HG02938 (cell line): ENCODE data around the gene TMEM219.
"Not testable (repeated sequence)": the region's sequence is repeated elsewhere in the genome, so short reads cannot be mapped to it uniquely, and the experiment has no call there.

Experiments
- ATAC-seq: cut with Tn5 transposase; IDR thresholded peaks from one replicate; pipeline ENCODE4 v1.9.1; 2021; ENCODE audit warnings: mild to moderate bottlenecking, moderate library complexity; ENCODE audit not compliant: unreplicated experiment

TMEM219 gene

GRCh38 chr16:29961479-29962343 lies at the start of gene TMEM219:
TSS of gene TMEM219 (plus strand) at chr16:29962079. CDS start at chr16:29963144, 1,065 bp downstream.
- ATAC-seq: peak; percentile 66

GRCh38 chr16:29912087-29912486 lies 49.8 kb upstream of the TMEM219 start:
- no peak for ATAC-seq

GRCh38 chr16:29913514-29913913 lies 48.4 kb upstream of the TMEM219 start:
- no peak for ATAC-seq

GRCh38 chr16:29915590-29916247 lies 46.2 kb upstream of the TMEM219 start:
- ATAC-seq: no peak

- no peak for ATAC-seq
Observed at GRCh38 chr16:29916979-29917378, 44.9 kb upstream of the TMEM219 start.

- ATAC-seq: no peak
Observed at GRCh38 chr16:29920288-29921033, 41.4 kb upstream of the TMEM219 start.

- no peak for ATAC-seq
Observed at GRCh38 chr16:29921034-29921385, 40.9 kb upstream of the TMEM219 start.

- ATAC-seq: no peak
Observed at GRCh38 chr16:29922326-29922725, 39.6 kb upstream of the TMEM219 start.

GRCh38 chr16:29922986-29923501 lies 38.8 kb upstream of the TMEM219 start:
- ATAC-seq: no peak

GRCh38 chr16:29925105-29925756 lies 36.6 kb upstream of the TMEM219 start:
- no peak for ATAC-seq

GRCh38 chr16:29925781-29926710 lies 35.8 kb upstream of the TMEM219 start, which contains the start of gene KCTD13:
TSS of gene KCTD13 (minus strand) at chr16:29926226. CDS start at chr16:29926033, 193 bp downstream.
- ATAC-seq: peak; percentile 74

GRCh38 chr16:29926711-29927052 lies 35.2 kb upstream of the TMEM219 start:
- no peak for ATAC-seq

- ATAC-seq: no peak
Observed at GRCh38 chr16:29927070-29927905, 34.6 kb upstream of the TMEM219 start.

GRCh38 chr16:29931750-29932149 lies 30.1 kb upstream of the TMEM219 start:
- ATAC-seq: not testable (repeated sequence)

- ATAC-seq: no peak
Observed at GRCh38 chr16:29940656-29941055, 21.2 kb upstream of the TMEM219 start.

GRCh38 chr16:29943846-29944799 lies 17.8 kb upstream of the TMEM219 start:
- ATAC-seq: no peak

- ATAC-seq: no peak
Observed at GRCh38 chr16:29947897-29948296, 14.0 kb upstream of the TMEM219 start.
